Loucy (cell line): ENCODE data around the gene TJP2.

Experiments used
- H2AFZ ChIP-seq: fragments of 200-600 bp; sonication (generic); 2 replicates; pipeline ENCODE4 v1.6.0; 2016; ENCODE audit warnings: antibody characterized with exemption, mild to moderate bottlenecking, low read length, moderate library complexity
- H3F3A ChIP-seq: fragments of 200-600 bp; 2 replicates; pipeline ENCODE4 v1.6.0; 2016; ENCODE audit warnings: antibody characterized with exemption, low read depth, mild to moderate bottlenecking
- H3K27me3 ChIP-seq: fragments of 200-600 bp; sonication (generic); 2 replicates; pipeline ENCODE4 v1.6.1; 2014; ENCODE audit warnings: low read length, mild to moderate bottlenecking; ENCODE audit not compliant: insufficient read depth, poor library complexity, severe bottlenecking
- H3K36me3 ChIP-seq: fragments of 200-600 bp; sonication (generic); 2 replicates; pipeline ENCODE4 v1.6.1; 2016; ENCODE audit warnings: low read length; ENCODE audit not compliant: insufficient read depth
- H3K4me1 ChIP-seq: fragments of 200-600 bp; sonication (generic); 2 replicates; pipeline ENCODE4 v1.5.1; 2014; ENCODE audit warnings: low read length, mild to moderate bottlenecking; ENCODE audit not compliant: insufficient read depth, poor library complexity, severe bottlenecking
- H3K4me2 ChIP-seq: fragments of 200-600 bp; sonication (generic); 2 replicates; pipeline ENCODE4 v1.6.0; 2014; ENCODE audit warnings: antibody characterized with exemption, low read length, low read depth, mild to moderate bottlenecking; ENCODE audit not compliant: poor library complexity, severe bottlenecking
- H3K4me3 ChIP-seq: fragments of 200-600 bp; sonication (generic); 2 replicates; pipeline ENCODE4 v1.5.1; 2014; ENCODE audit warnings: low read length, mild to moderate bottlenecking, mixed read lengths; ENCODE audit not compliant: poor library complexity, severe bottlenecking
- H3K79me2 ChIP-seq: fragments of 200-600 bp; sonication (generic); 2 replicates; pipeline ENCODE4 v1.6.1; 2014; ENCODE audit warnings: low read length; ENCODE audit not compliant: insufficient read depth
- H3K9ac ChIP-seq: fragments of 200-600 bp; sonication (generic); 2 replicates; pipeline ENCODE4 v1.6.0; 2014; ENCODE audit warnings: mild to moderate bottlenecking, low read depth, low read length, moderate library complexity; ENCODE audit not compliant: poor library complexity, severe bottlenecking
- H3K9me2 ChIP-seq: fragments of 200-600 bp; sonication (generic); replicated peaks from 2 replicates; pipeline ENCODE4 v1.6.1; 2016; ENCODE audit warnings: low read depth, low read length, mixed read lengths
- H3K9me3 ChIP-seq: fragments of 200-600 bp; sonication (generic); 2 replicates; pipeline ENCODE4 v1.6.1; 2014; ENCODE audit warnings: mild to moderate bottlenecking, antibody characterized with exemption, low read length, low read depth; ENCODE audit not compliant: insufficient read depth
- H4K20me1 ChIP-seq: fragments of 200-600 bp; sonication (generic); 2 replicates; pipeline ENCODE4 v1.6.0; 2014; ENCODE audit warnings: antibody characterized with exemption, low read length, mild to moderate bottlenecking; ENCODE audit not compliant: insufficient read depth, poor library complexity, severe bottlenecking
- CTCF ChIP-seq: fragments of 200-600 bp; sonication (generic); conservative IDR thresholded peaks from 2 replicates; pipeline ENCODE4 v1.5.1; 2014; ENCODE audit warnings: mild to moderate bottlenecking, antibody characterized with exemption, low read length
- EZH2phosphoT487 ChIP-seq: fragments of 200-600 bp; IDR thresholded peaks from 2 replicates; pipeline ENCODE4 v1.6.1; 2018; ENCODE audit warnings: antibody characterized with exemption, mild to moderate bottlenecking, moderate library complexity, borderline replicate concordance

Gene TJP2

GRCh38 chr9:69207503-69207902 lies 33.4 kb downstream of the TJP2 start:
- H3K4me1 ChIP-seq: no peaks in the 10 kb centered on the region
- peaks cover 80% of the 10 kb centered on the region for H3K79me2 ChIP-seq
- H3K9me2 ChIP-seq: no peaks in the 10 kb centered on the region
- H3K9me3 ChIP-seq: no peaks in the 10 kb centered on the region
- peaks cover 5% of the 10 kb centered on the region for H4K20me1 ChIP-seq
- no peak overlapping the region for H3K4me2 ChIP-seq
- H3K9ac ChIP-seq: no peak overlapping the region
- H3F3A ChIP-seq: no peaks in the 10 kb centered on the region
- H2AFZ ChIP-seq: no peak overlapping the region
- 0 out of 2 replicates have a peak, but pooled peaks cover 2% of the 10 kb centered on the region for H3K36me3 ChIP-seq
- peak; percentile 30; the same call in 1 of the 2 replicates for TF ChIP-seq CTCF
- TF ChIP-seq EZH2phosphoT487: no peak
- no peaks in the 10 kb centered on the region for H3K27me3 ChIP-seq
- H3K4me3 ChIP-seq: no peak overlapping the region

- H2AFZ ChIP-seq: no peak overlapping the region
- no peaks in the 10 kb centered on the region for H3K4me1 ChIP-seq
- H3K27me3 ChIP-seq: no peaks in the 10 kb centered on the region
- H3K4me3 ChIP-seq: no peak overlapping the region
- no peaks in the 10 kb centered on the region for H3F3A ChIP-seq
- H4K20me1 ChIP-seq: peaks cover 5% of the 10 kb centered on the region
- TF ChIP-seq EZH2phosphoT487: no peak
- H3K4me2 ChIP-seq: no peak overlapping the region
- no peaks in the 10 kb centered on the region for H3K9me3 ChIP-seq
- no peak overlapping the region for H3K9ac ChIP-seq
- H3K36me3 ChIP-seq: peaks cover 33% of the 10 kb centered on the region; the same call in 1 of the 2 replicates
- H3K79me2 ChIP-seq: peaks cover 55% of the 10 kb centered on the region
- no peaks in the 10 kb centered on the region for H3K9me2 ChIP-seq
These were observed 37.5 kb downstream of the TJP2 start for GRCh38 chr9:69211424-69212036.

- TF ChIP-seq EZH2phosphoT487 (no peak), CTCF (no peak)
- H3K9me3 ChIP-seq: no peaks in the 10 kb centered on the region
- H3K4me3 ChIP-seq: no peak overlapping the region
- H3K79me2 ChIP-seq: peaks cover 34% of the 10 kb centered on the region
- H4K20me1 ChIP-seq: no peaks in the 10 kb centered on the region
- no peaks in the 10 kb centered on the region for H3K27me3 ChIP-seq
- no peak overlapping the region for H2AFZ ChIP-seq
- no peak overlapping the region for H3K9ac ChIP-seq
- peaks cover 52% of the 10 kb centered on the region; the same call in 1 of the 2 replicates for H3K36me3 ChIP-seq
- no peaks in the 10 kb centered on the region for H3F3A ChIP-seq
- H3K4me1 ChIP-seq: no peaks in the 10 kb centered on the region
- H3K4me2 ChIP-seq: no peak overlapping the region
- H3K9me2 ChIP-seq: no peaks in the 10 kb centered on the region
These were observed 39.6 kb downstream of the TJP2 start for GRCh38 chr9:69213647-69214046.

GRCh38 chr9:69214939-69215338 lies 40.9 kb downstream of the TJP2 start:
- peaks cover 63% of the 10 kb centered on the region; the same call in 1 of the 2 replicates for H3K36me3 ChIP-seq

More at GRCh38 chr9:69214939-69215338, 40.9 kb downstream of the TJP2 start:
- Histone ChIP-seq H3K4me3 (no peak overlapping the region), H3K4me2 (no peak overlapping the region), H3K79me2 (peaks cover 25% of the 10 kb centered on the region; the same call in 1 of the 2 replicates), H3F3A (no peaks in the 10 kb centered on the region), H3K9ac (no peak overlapping the region), H3K27me3 (no peaks in the 10 kb centered on the region), H3K4me1 (no peaks in the 10 kb centered on the region), H4K20me1 (no peaks in the 10 kb centered on the region), H3K9me2 (no peaks in the 10 kb centered on the region), H2AFZ (no peak overlapping the region), H3K9me3 (no peaks in the 10 kb centered on the region)
- TF ChIP-seq CTCF (no peak), EZH2phosphoT487 (no peak)
